ENCODE measurements around the gene SLC6A16.

Gene SLC6A16

GRCh38 chr19:49347191-49347590 lies 22.2 kb upstream of the SLC6A16 start:
- Histone ChIP-seq H3K4me2 (ENCODE audit: low read depth, low read length, poor library complexity, severe bottlenecking) (no peak overlapping the region), H3K9ac (ENCODE audit: low read length) (no peak overlapping the region), H3K9me2 (replicated peaks; ENCODE audit: insufficient read depth, low read length) (no peaks in the 10 kb centered on the region), H4K20me1 (ENCODE audit: low read depth, low read length) (no peaks in the 10 kb centered on the region), H3K9me3 (ENCODE audit: insufficient read depth, low read length) (no peaks in the 10 kb centered on the region), H3K4me3 (ENCODE audit: insufficient read depth, low read length, poor library complexity, severe bottlenecking) (no peak overlapping the region), H3K79me2 (ENCODE audit: insufficient read depth, low read length) (no peaks in the 10 kb centered on the region), H3K36me3 (ENCODE audit: low read length) (no peaks in the 10 kb centered on the region), H3K27ac (ENCODE audit: low read depth, low read length) (no peak overlapping the region), H3F3A (ENCODE audit: insufficient read depth) (no peaks in the 10 kb centered on the region; the same call in 1 of the 2 replicates), H3K27me3 (ENCODE audit: low read length) (no peaks in the 10 kb centered on the region), H2AFZ (ENCODE audit: low read depth, low read length, severe bottlenecking) (no peak overlapping the region)
- TF ChIP-seq CTCF (IDR thresholded peaks at IDR 0.05; ENCODE audit: insufficient read depth, low read length, poor library complexity, severe bottlenecking) (no peak), EZH2phosphoT487 (conservative IDR thresholded peaks at IDR 0.05; ENCODE audit: low read length) (no peak)

GRCh38 chr19:49344505-49345423 lies 19.8 kb upstream of the SLC6A16 start:
- H3K4me3 ChIP-seq (ENCODE audit: insufficient read depth, low read length, poor library complexity, severe bottlenecking) = no peak overlapping the region
- no peak overlapping the region for H2AFZ ChIP-seq (ENCODE audit: low read depth, low read length, severe bottlenecking)
- H3K9ac ChIP-seq (ENCODE audit: low read length) = no peak overlapping the region
- H3K79me2 ChIP-seq (ENCODE audit: insufficient read depth, low read length) = no peaks in the 10 kb centered on the region
- H3K27ac ChIP-seq (ENCODE audit: low read depth, low read length) = no peak overlapping the region
- H3F3A ChIP-seq (ENCODE audit: insufficient read depth) = peaks cover 20% of the 10 kb centered on the region
- no peak overlapping the region for H3K4me2 ChIP-seq (ENCODE audit: low read depth, low read length, poor library complexity, severe bottlenecking)
- H3K36me3 ChIP-seq (ENCODE audit: low read length) = no peaks in the 10 kb centered on the region
- no peaks in the 10 kb centered on the region for H3K9me2 ChIP-seq (replicated peaks; ENCODE audit: insufficient read depth, low read length)
- no peaks in the 10 kb centered on the region for H3K9me3 ChIP-seq (ENCODE audit: insufficient read depth, low read length)
- TF ChIP-seq CTCF (IDR thresholded peaks at IDR 0.05; ENCODE audit: insufficient read depth, low read length, poor library complexity, severe bottlenecking) (no peak), EZH2phosphoT487 (conservative IDR thresholded peaks at IDR 0.05; ENCODE audit: low read length) (no peak)
- no peaks in the 10 kb centered on the region for H3K27me3 ChIP-seq (ENCODE audit: low read length)
- no peaks in the 10 kb centered on the region for H4K20me1 ChIP-seq (ENCODE audit: low read depth, low read length)

GRCh38 chr19:49343123-49343522 lies 18.1 kb upstream of the SLC6A16 start:
- peaks cover 7% of the 10 kb centered on the region for H3K36me3 ChIP-seq (ENCODE audit: low read length)
- H3K9me2 ChIP-seq (replicated peaks; ENCODE audit: insufficient read depth, low read length) = no peaks in the 10 kb centered on the region
- no peaks in the 10 kb centered on the region for H3K79me2 ChIP-seq (ENCODE audit: insufficient read depth, low read length)
- no peak overlapping the region for H3K4me3 ChIP-seq (ENCODE audit: insufficient read depth, low read length, poor library complexity, severe bottlenecking)
- no peaks in the 10 kb centered on the region for H4K20me1 ChIP-seq (ENCODE audit: low read depth, low read length)
- no peak overlapping the region for H3K27ac ChIP-seq (ENCODE audit: low read depth, low read length)
- TF ChIP-seq EZH2phosphoT487 (conservative IDR thresholded peaks at IDR 0.05; ENCODE audit: low read length) = no peak
- TF ChIP-seq CTCF (IDR thresholded peaks at IDR 0.05; ENCODE audit: insufficient read depth, low read length, poor library complexity, severe bottlenecking) = no peak
- no peaks in the 10 kb centered on the region for H3K27me3 ChIP-seq (ENCODE audit: low read length)
- no peak overlapping the region for H3K4me2 ChIP-seq (ENCODE audit: low read depth, low read length, poor library complexity, severe bottlenecking)
- no peak overlapping the region for H2AFZ ChIP-seq (ENCODE audit: low read depth, low read length, severe bottlenecking)
- H3F3A ChIP-seq (ENCODE audit: insufficient read depth) = peaks cover 27% of the 10 kb centered on the region
- H3K9me3 ChIP-seq (ENCODE audit: insufficient read depth, low read length) = no peaks in the 10 kb centered on the region
- no peak overlapping the region for H3K9ac ChIP-seq (ENCODE audit: low read length)

Data from SU-DHL-6 (cell line).